Epithelial cell of esophagus (primary cell): Measurements from ENCODE around the gene ACP4.

Experiments
- DNase-seq: peaks from one replicate; pipeline ENCODE4 v3.0.0; 2010; ENCODE audit warnings: low read depth
- H3K4me3 ChIP-seq: 2 replicates; pipeline ENCODE4 v1.5.1; 2011; ENCODE audit warnings: mild to moderate bottlenecking, low read length, control low read depth
- CTCF ChIP-seq: IDR thresholded peaks from 2 replicates; pipeline ENCODE4 v1.5.1; 2011; ENCODE audit warnings: low read depth, mild to moderate bottlenecking, low read length, control low read depth, inconsistent platforms; ENCODE audit not compliant: insufficient read depth; ENCODE audit errors: missing control alignments

Gene ACP4

DNA sequence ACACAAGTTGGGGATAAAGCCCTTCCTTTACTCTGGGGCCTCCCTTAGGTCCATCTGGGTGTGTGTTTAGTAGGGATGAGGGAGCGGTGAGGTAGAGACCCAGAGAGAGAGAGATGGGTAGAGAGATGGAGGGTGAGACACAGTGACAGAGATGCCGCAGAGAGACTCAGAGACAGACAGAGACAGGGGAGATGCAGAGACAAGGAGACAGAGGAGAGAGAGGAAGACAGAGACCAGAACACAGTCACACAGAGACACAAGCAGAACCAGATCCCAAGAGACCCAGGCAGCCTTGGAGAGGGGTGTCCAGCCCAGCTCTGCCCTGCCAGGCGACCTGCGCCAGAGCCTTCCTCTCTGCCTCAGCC, 31.0 kb downstream of the ACP4 start:
- no peak for DNase-seq
- H3K4me3 ChIP-seq, result no peak overlapping the region
- TF ChIP-seq CTCF, result no peak

- no peak for DNase-seq
- no peak overlapping the region for H3K4me3 ChIP-seq
- TF ChIP-seq CTCF, result no peak
Measured at GRCh38 chr19:50821622-50822021, 31.4 kb downstream of the ACP4 start.

DNA sequence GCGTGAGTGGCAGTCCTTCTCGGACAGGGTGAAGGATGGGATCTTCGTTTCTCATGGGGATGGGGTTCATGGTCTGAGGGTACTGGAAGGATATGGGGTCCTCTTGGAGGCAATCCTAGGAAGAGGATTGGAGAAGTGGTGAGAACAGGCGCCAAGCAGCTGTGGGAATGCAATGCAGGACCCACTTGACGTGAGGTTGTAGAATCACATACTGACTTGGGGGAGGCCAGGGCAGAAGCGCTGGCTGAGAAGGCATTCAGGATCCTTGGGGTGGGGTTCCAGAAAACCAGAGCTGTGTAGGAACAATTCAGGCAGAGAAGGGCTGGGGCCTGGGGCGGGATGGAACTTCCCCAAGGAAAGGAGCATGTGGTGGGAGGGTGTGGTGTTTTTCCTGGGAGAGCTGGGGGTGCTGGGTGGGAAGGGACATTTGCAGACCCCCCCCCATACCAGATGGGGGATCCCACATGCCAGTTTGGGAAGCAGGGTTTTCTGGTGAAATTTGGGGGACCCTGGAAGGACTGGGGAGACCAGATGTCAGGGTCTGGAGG, 32.5 kb downstream of the ACP4 start:
- TF ChIP-seq CTCF, result no peak
- no peak for DNase-seq
- H3K4me3 ChIP-seq, result no peak overlapping the region

- DNase-seq, result no peak
- TF ChIP-seq CTCF, result no peak
- H3K4me3 ChIP-seq, result no peak within 1 kb of the TSS
Measured at GRCh38 chr19:50823389-50824042, 33.3 kb downstream of the ACP4 start, which contains the start of gene KLK1. TSS of gene KLK1 (minus strand) at chr19:50823787. CDS start at chr19:50823748, 39 bp downstream.

GRCh38 chr19:50826492-50827240, 36.5 kb downstream of the ACP4 start:
- DNase-seq, result no peak
- no peak overlapping the region for H3K4me3 ChIP-seq
- TF ChIP-seq CTCF, result no peak

DNA sequence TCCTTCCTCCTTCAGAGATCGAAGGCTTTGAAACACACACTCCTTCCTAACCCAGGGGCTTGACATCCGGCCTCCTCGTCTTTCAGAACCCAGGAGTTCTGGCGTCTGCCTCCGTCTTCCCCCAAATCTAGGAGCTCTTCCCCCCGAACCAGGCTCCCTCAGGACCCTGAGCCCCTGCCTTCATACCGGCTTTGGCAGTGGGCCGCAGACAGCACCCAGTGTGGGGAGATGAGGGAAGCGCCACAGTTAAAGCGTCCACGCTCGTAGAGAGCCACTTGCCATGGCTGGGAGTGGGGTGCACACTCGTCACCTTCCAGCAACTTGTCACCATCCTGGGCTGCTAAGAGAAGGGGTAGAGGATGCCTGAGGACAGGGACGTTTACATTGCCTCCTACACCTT, 37.3 kb downstream of the ACP4 start:
- no peak overlapping the region for H3K4me3 ChIP-seq
- DNase-seq, result no peak
- TF ChIP-seq CTCF, result no peak

- TF ChIP-seq CTCF, result no peak
- DNase-seq, result no peak
Measured at GRCh38 chr19:50829801-50830200, 39.6 kb downstream of the ACP4 start.

More at GRCh38 chr19:50829801-50830200, 39.6 kb downstream of the ACP4 start:
- H3K4me3 ChIP-seq, result no peak overlapping the region
